SW 1271 (cell line): Measurements from ENCODE around the gene ZHX3.

Experiments used
- DNase-seq, 2 experiments: peaks; one replicate each; lab custom pipeline; 2025; lab: John Stamatoyannopoulos, UW

Gene ZHX3

GRCh38 chr20:41151134-41151869, 166.2 kb downstream of the ZHX3 start:
- DNase-seq, result no peak

GRCh38 chr20:41150664-41151063, 166.9 kb downstream of the ZHX3 start:
- no peak for DNase-seq

- DNase-seq, result no peak
Observed at GRCh38 chr20:41148942-41149341, 168.6 kb downstream of the ZHX3 start.

GRCh38 chr20:41147767-41148191, 169.8 kb downstream of the ZHX3 start:
- DNase-seq, result no peak

- DNase-seq, result no peak
Observed at GRCh38 chr20:41145821-41146620, 171.5 kb downstream of the ZHX3 start.

- DNase-seq, result no peak
Observed at GRCh38 chr20:41145317-41145716, 172.2 kb downstream of the ZHX3 start.

GRCh38 chr20:41143354-41143753, 174.2 kb downstream of the ZHX3 start:
- DNase-seq, result no peak

- no peak for DNase-seq
Observed at GRCh38 chr20:41142919-41143318, 174.6 kb downstream of the ZHX3 start.

- no peak for DNase-seq
Observed at GRCh38 chr20:41142245-41142644, 175.3 kb downstream of the ZHX3 start.

GRCh38 chr20:41141153-41141815, 176.2 kb downstream of the ZHX3 start:
- DNase-seq, result no peak

GRCh38 chr20:41140226-41141133, 177.1 kb downstream of the ZHX3 start:
- no peak for DNase-seq

- no peak for DNase-seq
Observed at GRCh38 chr20:41139227-41140093, 178.1 kb downstream of the ZHX3 start.

- DNase-seq, result no peak
Observed at GRCh38 chr20:41138475-41139226, 178.9 kb downstream of the ZHX3 start.

- peak in 1 of 2 experiments; percentile 61 for DNase-seq
Observed at GRCh38 chr20:41137614-41138474, 179.7 kb downstream of the ZHX3 start.

GRCh38 chr20:41136680-41137613, 180.6 kb downstream of the ZHX3 start, which contains the start of gene PLCG1:
PLCG1 (plus strand) TSS chr20:41137543; CDS start chr20:41137642, 99 bp downstream.
- peak in 1 of 2 experiments; percentile 71 for DNase-seq

GRCh38 chr20:41135888-41136679, 181.4 kb downstream of the ZHX3 start:
- no peak for DNase-seq
